ENCODE data around the gene SH3D21.

The SH3D21 gene

GRCh38 chr1:36303650-36304360, 2.4 kb upstream of the SH3D21 start:
- no peak for DNase-seq (ENCODE audit: low read depth in 3 of 3)

GRCh38 chr1:36304521-36304920, 1.6 kb upstream of the SH3D21 start:
- no peak for DNase-seq (ENCODE audit: low read depth in 3 of 3)

- DNase-seq (ENCODE audit: low read depth in 3 of 3), result peak in 2 of 3 experiments; percentile 45 to 54
Observed at GRCh38 chr1:36304970-36305914, 926 bp upstream of the SH3D21 start.

- DNase-seq (ENCODE audit: low read depth in 3 of 3), result no peak
Observed at GRCh38 chr1:36305915-36306209, 306 bp upstream of the SH3D21 start.

- peak; percentile 78 to 93 (median 83) for DNase-seq (ENCODE audit: low read depth in 3 of 3)
Observed at GRCh38 chr1:36306902-36307456, 811 bp downstream of the SH3D21 start.

GRCh38 chr1:36307601-36308330, 1.6 kb downstream of the SH3D21 start:
- DNase-seq (ENCODE audit: low read depth in 3 of 3), result no peak

- DNase-seq (ENCODE audit: low read depth in 3 of 3), result no peak
Observed at GRCh38 chr1:36309397-36309796, 3.2 kb downstream of the SH3D21 start.

GRCh38 chr1:36320291-36320761, 14.2 kb downstream of the SH3D21 start:
- DNase-seq (ENCODE audit: low read depth in 3 of 3), result no peak

- DNase-seq (ENCODE audit: low read depth in 3 of 3), result no peak
Observed at GRCh38 chr1:36320767-36321118, 14.6 kb downstream of the SH3D21 start.

- DNase-seq (ENCODE audit: low read depth in 3 of 3), result peak in 1 of 3 experiments; percentile 54
Observed at GRCh38 chr1:36321119-36321951, 15.2 kb downstream of the SH3D21 start.

- DNase-seq (ENCODE audit: low read depth in 3 of 3), result no peak
Observed at GRCh38 chr1:36322041-36322785, 16.0 kb downstream of the SH3D21 start.

- no peak for DNase-seq (ENCODE audit: low read depth in 3 of 3)
Observed at GRCh38 chr1:36322786-36323635, 16.8 kb downstream of the SH3D21 start.

GRCh38 chr1:36323636-36324352, 17.6 kb downstream of the SH3D21 start, which contains the start of gene EVA1B:
Gene EVA1B, minus strand, starts transcription at chr1:36323645. Its CDS starts 608 bp downstream, at chr1:36323037.
- DNase-seq (ENCODE audit: low read depth in 3 of 3), result peak in 1 of 3 experiments; percentile 56

GRCh38 chr1:36324353-36324703, 18.2 kb downstream of the SH3D21 start:
- DNase-seq (ENCODE audit: low read depth in 3 of 3), result no peak

GRCh38 chr1:36326499-36326898, 20.3 kb downstream of the SH3D21 start:
- DNase-seq (ENCODE audit: low read depth in 3 of 3), result no peak

GRCh38 chr1:36327421-36328087, 21.4 kb downstream of the SH3D21 start:
- DNase-seq (ENCODE audit: low read depth in 3 of 3), result no peak

- DNase-seq (ENCODE audit: low read depth in 3 of 3), result no peak
Observed at GRCh38 chr1:36328088-36328480, 21.9 kb downstream of the SH3D21 start.

GRCh38 chr1:36328713-36329112, 22.5 kb downstream of the SH3D21 start:
- DNase-seq (ENCODE audit: low read depth in 3 of 3), result no peak
